Cardiac muscle cell (in vitro differentiated cells and primary cell): ENCODE measurements around the gene ZNF184. TPM values are rescaled to one million over a fixed set of nuclear protein-coding genes. Genes with fewer than 3 reads are reported as not detected.

Experiments
- DNase-seq, 2 donors: peaks; one replicate each; pipeline versions ENCODE4 v3.0.0 to v3.0.0-alpha.2; 2010 to 2017; ENCODE audit warnings: low read depth in 1 of 2, low spot score in 1 of 2
- H3K27ac ChIP-seq: fragments of 200-600 bp; sonication (generic); 2 replicates; pipeline ENCODE4 v1.5.1; 2016
- H3K27me3 ChIP-seq: fragments of 200-600 bp; sonication (generic); 2 replicates; pipeline ENCODE4 v1.6.0; 2016; ENCODE audit warnings: control low read depth
- H3K36me3 ChIP-seq: fragments of 200-600 bp; sonication (generic); 2 replicates; pipeline ENCODE4 v1.5.1; 2016; ENCODE audit warnings: control low read depth
- H3K4me1 ChIP-seq: fragments of 200-600 bp; sonication (generic); 2 replicates; pipeline ENCODE4 v1.8.1; 2017; ENCODE audit warnings: low read depth, mild to moderate bottlenecking, mixed run types
- H3K4me3 ChIP-seq: fragments of 200-600 bp; sonication (generic); 2 replicates; pipeline ENCODE4 v1.5.1; 2016; ENCODE audit warnings: mild to moderate bottlenecking
- H3K9me3 ChIP-seq: fragments of 200-600 bp; sonication (generic); 2 replicates; pipeline ENCODE4 v1.5.1; 2017; ENCODE audit warnings: low read depth, mild to moderate bottlenecking, control low read depth
- polyA plus RNA-seq: library from polyadenylated mRNA; unstranded; fragments of >200 nt; fragmentation: Nextera tagmentation; extraction: Ambion mirVana; gene quantifications from 2 replicates; pipeline ENCODE4 v1.2.1, GENCODE V29; 2016
- total RNA-seq: library from RNA; depleted of rRNA; stranded (reverse); fragments of >200 nt; gene quantifications from 2 replicates; pipeline ENCODE4 v1.2.3, GENCODE V29; 2016
- TF ChIP-seq, protein P1 (sequence below): IDR thresholded peaks from 2 replicates; pipeline ENCODE4 v1.5.1; 2012; ENCODE audit warnings: low read depth, mild to moderate bottlenecking, low read length

ZNF184 gene
- total and polyA plus RNA-seq, 2 experiments from 2014 or later, result 4.9 to 5.1 TPM

GRCh38 chr6:27471365-27472115, 1.4 kb downstream of the ZNF184 start:
- DNase-seq, result no peak
- H3K27me3 ChIP-seq, result no peaks in the 10 kb centered on the region
- H3K4me3 ChIP-seq, result peak overlapping the region; percentile 72
- peaks cover 7% of the 10 kb centered on the region for H3K36me3 ChIP-seq
- H3K9me3 ChIP-seq, result no peaks in the 10 kb centered on the region
- H3K4me1 ChIP-seq, result peaks cover 12% of the 10 kb centered on the region
- TF ChIP-seq, protein P1, sequence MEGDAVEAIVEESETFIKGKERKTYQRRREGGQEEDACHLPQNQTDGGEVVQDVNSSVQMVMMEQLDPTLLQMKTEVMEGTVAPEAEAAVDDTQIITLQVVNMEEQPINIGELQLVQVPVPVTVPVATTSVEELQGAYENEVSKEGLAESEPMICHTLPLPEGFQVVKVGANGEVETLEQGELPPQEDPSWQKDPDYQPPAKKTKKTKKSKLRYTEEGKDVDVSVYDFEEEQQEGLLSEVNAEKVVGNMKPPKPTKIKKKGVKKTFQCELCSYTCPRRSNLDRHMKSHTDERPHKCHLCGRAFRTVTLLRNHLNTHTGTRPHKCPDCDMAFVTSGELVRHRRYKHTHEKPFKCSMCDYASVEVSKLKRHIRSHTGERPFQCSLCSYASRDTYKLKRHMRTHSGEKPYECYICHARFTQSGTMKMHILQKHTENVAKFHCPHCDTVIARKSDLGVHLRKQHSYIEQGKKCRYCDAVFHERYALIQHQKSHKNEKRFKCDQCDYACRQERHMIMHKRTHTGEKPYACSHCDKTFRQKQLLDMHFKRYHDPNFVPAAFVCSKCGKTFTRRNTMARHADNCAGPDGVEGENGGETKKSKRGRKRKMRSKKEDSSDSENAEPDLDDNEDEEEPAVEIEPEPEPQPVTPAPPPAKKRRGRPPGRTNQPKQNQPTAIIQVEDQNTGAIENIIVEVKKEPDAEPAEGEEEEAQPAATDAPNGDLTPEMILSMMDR, result no peak
- H3K27ac ChIP-seq, result no peak overlapping the region

DNA sequence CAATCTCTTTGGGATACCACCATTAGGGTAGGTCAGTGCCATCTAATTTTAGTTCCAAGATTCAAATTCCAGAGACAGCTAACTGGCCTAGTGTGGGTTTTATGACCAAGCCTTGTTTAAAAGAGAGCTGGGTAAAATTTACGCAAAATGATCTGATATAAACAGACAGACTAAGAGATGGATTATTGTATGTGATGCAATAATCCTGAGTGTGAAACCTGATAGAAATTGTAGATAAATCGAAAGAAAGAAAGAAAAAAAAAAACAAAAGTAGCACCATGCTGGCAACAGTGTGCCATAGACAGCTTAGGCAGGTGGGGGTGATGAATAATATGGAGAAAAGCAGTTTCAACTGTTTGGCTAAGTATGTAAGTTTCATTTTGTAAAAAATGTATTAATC, 2.9 kb downstream of the ZNF184 start:
- no peaks in the 10 kb centered on the region for H3K27me3 ChIP-seq
- TF ChIP-seq, protein P1, result no peak
- no peak for DNase-seq

DNA sequence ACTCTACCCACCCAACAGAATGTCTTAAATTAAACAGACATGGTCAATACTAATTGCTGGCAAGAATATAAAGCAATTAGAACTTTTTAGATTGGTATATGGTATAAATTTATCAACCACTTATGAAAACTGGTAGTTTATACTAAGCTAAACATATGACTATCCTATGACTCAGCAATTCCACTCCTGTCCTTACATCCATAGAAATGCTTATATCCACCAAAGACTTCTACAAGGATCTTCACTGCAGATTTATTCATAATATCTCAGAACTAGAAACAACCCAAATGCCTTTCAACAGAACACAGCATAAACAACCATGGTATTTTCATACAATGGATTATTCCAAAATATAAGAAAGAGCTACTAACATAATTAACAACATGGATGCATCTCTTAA, 4.6 kb downstream of the ZNF184 start:
- TF ChIP-seq, protein P1, result no peak
- H3K4me1 ChIP-seq, result peaks cover 12% of the 10 kb centered on the region
- DNase-seq, result no peak
- H3K9me3 ChIP-seq, result no peaks in the 10 kb centered on the region
- H3K36me3 ChIP-seq, result peaks cover 7% of the 10 kb centered on the region
- H3K27me3 ChIP-seq, result no peaks in the 10 kb centered on the region
- no peak overlapping the region for H3K4me3 ChIP-seq
- H3K27ac ChIP-seq, result no peak overlapping the region

More for the DNA sequence above, 2.9 kb downstream of the ZNF184 start:
- Histone ChIP-seq H3K27ac (no peak overlapping the region), H3K9me3 (no peaks in the 10 kb centered on the region), H3K4me3 (no peak overlapping the region), H3K36me3 (peaks cover 7% of the 10 kb centered on the region), H3K4me1 (peaks cover 12% of the 10 kb centered on the region)

DNA sequence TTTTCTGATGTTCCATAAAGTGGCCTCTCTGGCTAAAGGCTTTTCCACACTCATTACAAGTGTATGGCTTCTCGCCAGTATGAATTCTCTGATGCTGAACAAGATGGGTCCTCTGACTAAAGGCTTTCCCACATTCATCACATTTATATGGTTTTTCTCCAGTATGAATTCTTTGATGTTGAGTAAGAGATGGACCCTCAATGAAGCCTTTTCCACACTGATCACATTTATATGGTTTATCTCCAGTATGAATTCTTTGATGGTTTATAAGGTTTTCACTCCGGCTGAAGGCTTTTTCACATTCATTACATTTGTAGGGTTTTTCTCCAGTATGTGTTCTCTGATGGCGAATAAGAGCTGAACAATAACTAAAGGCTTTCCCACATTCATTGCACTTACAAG, 20.4 kb downstream of the ZNF184 start:
- TF ChIP-seq, protein P1, result no peak
- no peak for DNase-seq
- H3K36me3 ChIP-seq, result peaks cover 48% of the 10 kb centered on the region
- H3K9me3 ChIP-seq, result peaks cover 11% of the 10 kb centered on the region
- H3K4me3 ChIP-seq, result no peak overlapping the region
- no peaks in the 10 kb centered on the region for H3K4me1 ChIP-seq
- H3K27me3 ChIP-seq, result no peaks in the 10 kb centered on the region
- no peak overlapping the region for H3K27ac ChIP-seq

DNA sequence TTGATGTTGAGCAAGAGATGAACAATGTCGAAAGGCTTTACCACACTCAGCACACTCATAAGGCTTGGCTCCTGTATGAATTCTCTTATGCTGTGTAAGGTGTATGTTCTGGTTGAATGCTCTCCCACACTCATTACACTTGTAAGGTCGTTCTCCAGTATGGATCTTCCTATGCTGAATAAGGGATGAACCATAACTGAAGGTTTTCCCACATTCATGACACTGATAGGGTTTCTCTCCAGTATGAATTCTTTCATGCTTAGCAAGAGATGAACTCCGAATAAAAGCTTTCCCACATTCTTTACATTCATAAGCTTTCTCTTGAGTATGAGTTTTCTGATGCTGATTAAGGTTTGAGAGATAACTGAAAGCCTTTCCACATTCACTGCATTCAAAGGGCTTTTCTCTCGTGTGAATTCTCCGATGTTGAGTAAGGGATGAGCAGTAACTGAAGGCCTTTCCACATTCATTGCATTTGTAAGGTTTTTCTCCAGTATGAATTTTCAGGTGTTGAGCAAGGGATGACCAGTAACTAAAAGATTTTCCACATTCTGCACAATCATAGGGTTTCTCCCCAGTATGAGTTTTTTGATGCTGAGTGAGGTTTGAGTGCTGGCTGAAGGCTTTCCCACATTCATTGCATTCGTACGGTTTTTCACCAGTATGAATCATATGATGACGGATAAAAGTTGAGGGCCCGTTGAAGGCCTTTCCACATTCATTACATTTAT, 21.1 kb downstream of the ZNF184 start:
- Histone ChIP-seq H3K27ac (no peak overlapping the region), H3K27me3 (no peaks in the 10 kb centered on the region), H3K9me3 (peaks cover 11% of the 10 kb centered on the region), H3K36me3 (peaks cover 42% of the 10 kb centered on the region), H3K4me3 (no peak overlapping the region), H3K4me1 (no peaks in the 10 kb centered on the region)
- no peak for DNase-seq
- TF ChIP-seq, protein P1, result no peak
